ENCODE results near the gene TRAPPC1. TPM values are rescaled to one million over a fixed set of nuclear protein-coding genes. Genes with fewer than 3 reads are reported as not detected.

TRAPPC1 gene
- polyA plus RNA-seq, 10 donors, result 71.2 to 102 (median 82.0) TPM

DNA sequence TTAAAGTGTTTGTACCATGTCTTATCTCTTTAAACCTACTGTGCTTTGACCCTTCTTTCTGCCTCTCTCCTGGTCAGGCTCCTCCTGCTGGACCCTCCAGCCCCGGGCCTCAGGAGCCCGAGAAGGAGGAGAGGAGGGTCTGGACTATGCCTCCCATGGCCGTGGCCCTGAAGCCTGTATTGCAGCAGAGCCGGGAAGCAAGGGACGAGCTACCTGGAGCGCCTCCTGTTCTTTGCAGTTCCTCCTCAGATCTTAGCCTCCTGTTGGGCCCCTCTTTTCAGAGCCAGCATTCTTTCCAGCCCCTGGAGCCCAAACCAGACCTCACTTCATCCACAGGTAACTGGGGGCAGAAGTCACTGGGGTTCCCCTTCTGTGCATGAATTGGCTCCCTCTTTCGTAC, 13.9 kb upstream of the TRAPPC1 start:
- DNase-seq, result no peak

DNA sequence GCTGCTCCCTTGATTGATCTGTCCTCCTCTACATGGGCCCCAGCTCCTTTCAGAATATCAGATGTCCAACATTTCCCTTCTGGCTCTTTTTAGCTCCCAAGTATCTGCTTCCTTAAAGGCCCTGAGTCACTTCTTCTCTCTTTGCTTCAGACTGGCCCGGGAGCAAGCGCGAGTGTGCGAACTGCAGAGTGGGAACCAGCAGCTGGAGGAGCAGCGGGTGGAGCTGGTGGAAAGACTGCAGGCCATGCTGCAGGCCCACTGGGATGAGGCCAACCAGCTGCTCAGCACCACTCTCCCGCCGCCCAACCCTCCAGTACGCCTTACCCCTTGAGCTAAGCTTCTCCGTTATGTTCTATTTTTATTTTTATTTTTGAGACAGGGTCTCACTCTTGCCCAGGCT, 12.6 kb upstream of the TRAPPC1 start:
- no peak for DNase-seq

DNA sequence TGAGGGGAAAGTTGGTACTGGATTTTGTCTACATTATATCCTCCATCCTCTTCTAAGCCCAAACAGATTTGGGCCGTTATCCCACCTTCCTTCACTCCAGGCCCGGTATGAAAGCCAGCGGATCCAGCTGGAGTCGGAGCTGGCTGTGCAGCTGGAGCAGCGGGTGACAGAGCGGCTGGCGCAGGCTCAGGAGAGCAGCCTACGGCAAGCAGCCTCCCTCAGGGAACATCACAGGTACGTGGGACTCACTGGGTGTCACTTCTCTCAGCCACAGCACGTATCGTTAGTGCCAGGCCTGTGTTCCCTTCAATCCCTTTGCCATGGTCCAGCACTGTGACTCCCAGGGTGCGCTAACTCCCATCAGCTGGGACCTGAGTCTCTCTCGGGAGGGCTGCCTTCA, 11.5 kb upstream of the TRAPPC1 start:
- DNase-seq, result no peak

DNA sequence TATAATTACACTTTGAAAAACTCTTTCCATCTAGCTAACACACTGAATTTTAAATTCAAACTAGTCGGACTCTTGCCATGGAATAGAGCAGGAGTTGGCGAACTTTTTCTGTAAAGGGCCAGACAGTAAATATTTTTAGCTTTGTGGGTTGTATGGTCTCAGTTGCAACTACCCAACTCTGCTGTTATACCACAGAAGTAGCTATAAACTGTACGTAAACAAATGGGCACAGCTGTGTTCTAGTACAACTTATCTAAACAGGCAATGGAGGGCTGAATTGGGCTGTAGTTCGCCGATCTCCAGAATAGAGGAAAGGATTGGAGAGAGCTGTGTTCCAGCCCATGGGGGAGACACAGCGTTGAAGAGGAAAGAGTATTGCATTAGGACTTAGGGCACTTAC, 9.0 kb upstream of the TRAPPC1 start:
- DNase-seq, result no peak

DNA sequence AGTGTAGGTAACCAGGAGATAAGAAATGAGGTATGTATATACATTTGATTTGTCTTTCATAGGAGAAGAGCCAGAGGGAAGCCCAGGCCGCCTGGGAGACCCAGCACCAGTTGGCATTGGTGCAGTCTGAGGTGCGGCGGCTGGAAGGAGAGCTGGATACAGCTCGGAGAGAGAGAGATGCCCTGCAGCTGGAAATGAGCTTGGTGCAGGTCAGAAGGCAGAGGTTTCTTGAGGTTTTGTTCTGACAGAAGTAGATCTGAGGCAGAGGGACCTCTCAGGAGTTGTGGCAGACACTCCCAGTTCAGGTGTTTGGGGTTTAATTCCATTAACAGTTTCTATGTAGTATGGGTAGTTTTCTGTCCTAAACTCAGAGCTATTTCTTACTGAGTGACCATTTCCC, 8.3 kb upstream of the TRAPPC1 start:
- no peak for DNase-seq

DNA sequence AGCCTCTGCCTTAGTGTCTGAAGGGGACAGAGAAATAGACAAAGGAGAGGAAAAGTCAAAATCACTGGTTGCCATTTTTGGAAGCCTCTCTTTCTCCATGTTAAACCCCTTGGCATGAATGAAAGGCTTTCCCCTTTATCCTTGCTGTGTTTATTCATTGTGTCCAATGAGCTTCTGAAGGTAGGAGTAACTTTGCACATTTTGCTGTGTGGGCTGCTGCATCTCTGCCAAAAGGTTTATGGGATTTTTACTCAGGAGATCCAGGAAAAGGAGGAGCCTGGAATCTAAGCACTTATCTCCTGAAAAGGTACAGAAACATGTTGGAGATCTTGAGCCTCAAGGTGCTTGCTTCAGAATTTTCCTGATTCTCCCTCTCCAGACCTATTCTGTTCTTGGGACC, 4.1 kb upstream of the TRAPPC1 start:
- DNase-seq, result no peak

DNA sequence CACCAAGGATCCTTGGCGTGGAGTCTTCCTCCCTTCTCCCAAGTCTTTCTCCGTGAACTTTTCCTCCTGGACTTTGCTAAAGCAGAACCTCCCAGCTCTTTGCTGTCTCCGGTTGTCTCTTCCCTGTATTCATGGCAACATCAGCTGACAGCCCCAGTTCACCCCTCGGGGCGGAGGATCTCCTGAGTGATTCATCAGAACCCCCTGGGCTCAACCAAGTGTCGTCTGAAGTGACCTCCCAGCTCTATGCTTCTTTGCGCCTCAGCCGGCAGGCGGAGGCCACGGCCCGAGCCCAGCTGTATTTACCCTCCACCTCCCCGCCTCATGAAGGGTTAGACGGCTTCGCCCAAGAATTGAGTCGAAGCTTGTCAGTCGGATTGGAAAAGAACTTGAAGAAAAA, 1.2 kb upstream of the TRAPPC1 start:
- peak in 1 of 3 donors; percentile 18 for DNase-seq

DNA sequence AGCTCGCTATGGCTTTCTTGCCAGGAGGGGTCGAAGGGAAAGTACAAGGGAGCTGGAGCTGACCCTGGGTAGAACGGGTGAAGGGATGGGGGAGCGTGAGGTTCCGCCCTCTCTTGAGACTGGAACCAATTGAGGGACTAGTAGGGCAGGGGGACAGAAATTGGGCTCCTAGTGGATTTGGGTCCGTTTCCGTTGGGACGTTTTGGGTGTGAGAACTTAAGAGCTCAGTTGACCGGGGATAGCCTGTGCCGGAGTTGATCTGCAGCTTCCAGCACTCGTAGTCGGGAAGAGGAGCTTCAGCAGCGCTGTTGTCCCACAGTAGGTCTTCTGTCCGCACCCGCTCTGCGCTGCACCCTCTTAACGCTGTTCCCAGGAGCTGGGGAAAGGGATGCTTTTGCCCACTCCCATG, 741 bp upstream of the TRAPPC1 start:
- peak in 1 of 3 donors; percentile 56 for DNase-seq

DNA sequence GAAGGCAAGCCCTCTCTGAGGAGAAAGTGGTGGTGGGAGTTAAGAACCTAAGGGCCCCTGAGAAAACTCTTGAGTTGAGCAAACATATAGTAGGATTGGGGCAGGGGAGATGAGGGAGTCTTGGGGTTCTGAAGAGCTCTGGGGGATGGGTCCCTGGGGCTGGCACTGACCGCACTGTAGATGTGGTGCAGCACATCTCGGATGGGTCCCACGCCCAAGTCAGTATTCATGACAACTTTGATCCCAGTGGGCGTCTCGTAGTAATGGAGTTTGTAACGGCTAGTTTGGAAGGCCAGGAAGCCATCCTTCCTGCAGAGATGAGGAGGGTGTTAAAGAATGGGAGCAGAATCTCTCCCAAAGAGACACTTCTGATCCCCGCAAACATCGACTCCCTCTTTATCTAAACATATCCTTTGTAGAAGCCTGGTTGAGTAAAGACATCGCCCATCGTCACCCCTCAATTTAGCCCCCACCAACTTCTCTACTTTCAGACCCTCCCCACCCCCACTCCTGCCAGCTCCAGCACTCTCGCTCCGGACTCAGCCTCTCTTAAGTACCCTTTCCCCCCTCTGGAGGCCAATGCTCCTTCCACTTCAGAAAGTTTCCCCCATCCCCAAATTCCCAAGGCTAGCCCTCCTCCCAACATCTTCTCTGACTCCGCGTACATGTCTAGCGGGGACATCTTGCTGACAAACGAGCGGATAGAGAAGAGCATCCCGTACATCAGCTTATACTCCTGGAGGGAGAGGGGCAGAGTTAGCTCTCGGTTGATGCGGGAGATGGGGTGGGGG, 710 bp downstream of the TRAPPC1 start:
- DNase-seq, result no peak

DNA sequence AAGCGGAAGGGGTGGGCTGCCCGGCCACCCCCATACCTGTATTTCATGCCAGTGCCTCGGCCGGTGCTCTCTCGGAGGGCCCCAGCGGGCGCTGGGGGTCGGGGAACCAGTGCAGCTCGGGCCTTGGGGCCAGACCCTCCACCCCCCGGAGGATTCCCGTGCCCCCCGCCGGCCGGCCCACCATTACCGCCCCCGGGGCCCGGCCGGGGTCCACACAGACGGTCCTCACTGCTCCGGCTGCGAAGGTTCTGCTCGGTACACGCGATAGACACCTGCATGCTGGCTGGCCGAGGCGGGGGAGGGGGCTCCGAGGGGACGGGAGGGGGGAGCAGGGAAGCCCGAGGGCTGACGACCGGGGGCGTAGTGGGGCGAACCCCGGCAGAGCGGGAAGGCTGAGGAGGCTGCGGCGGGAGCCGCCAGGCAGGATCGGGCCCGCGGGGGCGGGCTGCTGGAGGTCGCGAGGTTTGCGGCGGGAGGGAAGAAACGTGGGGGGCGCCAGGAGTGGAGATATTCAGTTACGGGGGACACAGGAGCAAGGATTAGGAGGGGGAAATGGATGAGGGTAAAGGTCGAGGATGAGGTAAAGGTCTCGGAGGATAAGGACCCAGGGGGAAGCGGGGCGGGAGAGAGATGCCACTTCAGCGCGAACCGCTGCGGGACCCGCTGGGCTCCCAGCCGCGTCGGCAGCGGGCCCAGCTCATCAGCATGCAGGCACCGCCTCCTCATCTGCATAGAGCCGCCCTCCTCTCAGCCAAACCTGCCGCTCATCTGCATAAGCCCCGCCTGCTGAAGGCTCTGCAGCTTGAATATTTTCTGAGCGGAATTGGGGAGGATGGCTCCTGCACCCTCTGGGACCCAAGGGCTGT, 2.4 kb downstream of the TRAPPC1 start, which contains the start of gene KCNAB3:
TSS of gene KCNAB3 (minus strand) at position 699 of the 866 bp plus-strand sequence. CDS start at position 278, 421 bp downstream.
- peak in 2 of 3 donors; percentile 82 to 92 for DNase-seq

DNA sequence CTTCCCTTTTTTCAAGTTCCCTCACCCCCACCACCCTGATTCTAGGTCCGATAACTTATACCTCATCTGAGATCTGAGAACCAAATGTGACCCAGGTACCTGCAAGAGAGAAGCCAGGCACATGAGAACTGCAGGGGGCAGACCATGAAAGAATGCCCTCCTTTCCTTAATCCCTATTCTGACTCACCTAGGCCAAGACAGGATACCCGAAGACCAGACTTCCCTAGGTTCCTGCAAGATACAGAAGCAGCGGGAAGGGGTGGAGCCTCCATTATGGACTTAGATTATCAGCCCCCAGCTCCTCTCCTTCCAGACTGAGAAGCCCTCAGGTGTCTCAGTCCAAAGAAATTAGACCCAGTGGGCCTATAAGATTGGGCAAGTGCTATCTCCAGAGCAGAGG, 4.2 kb downstream of the TRAPPC1 start:
- DNase-seq, result no peak

DNA sequence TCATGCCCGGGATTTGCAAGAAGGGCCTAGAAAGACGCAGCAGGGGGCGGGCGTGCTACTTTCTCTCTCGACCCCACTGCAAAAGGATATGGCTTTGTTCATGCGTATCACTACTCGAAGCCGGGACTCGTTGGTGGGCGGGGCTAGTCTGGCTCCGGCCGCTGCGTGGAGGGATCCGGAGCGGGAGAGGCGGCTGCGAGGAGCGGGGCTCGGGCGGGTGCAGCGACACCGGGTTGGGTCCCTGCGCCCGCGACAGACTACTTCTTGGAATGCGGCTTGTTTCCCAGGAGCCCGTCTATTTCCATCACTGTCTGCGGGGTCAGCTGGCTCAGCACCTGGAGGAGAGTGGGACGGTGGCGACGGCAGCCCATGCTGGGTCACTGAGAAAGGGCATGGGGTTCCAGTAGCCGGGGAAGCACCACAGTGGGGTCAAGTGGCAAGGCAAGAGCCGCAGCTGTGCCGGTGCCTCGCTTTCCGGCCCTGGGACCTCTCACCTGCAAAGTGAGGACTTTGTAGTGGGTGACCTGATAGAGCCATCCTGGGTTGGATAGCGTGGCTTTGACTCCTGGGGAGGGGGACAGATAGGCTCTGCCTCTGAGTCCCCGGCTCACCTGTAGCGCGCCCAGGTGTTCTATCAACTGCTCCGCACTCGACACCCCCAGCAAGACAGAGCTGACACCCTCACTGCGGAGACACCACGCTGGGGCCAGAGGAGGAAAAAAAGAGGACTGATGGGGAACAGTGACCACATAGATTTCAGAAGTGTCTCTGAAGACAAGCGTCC, 8.7 kb downstream of the TRAPPC1 start:
- DNase-seq, result peak; percentile 84 to 96 (median 89)

DNA sequence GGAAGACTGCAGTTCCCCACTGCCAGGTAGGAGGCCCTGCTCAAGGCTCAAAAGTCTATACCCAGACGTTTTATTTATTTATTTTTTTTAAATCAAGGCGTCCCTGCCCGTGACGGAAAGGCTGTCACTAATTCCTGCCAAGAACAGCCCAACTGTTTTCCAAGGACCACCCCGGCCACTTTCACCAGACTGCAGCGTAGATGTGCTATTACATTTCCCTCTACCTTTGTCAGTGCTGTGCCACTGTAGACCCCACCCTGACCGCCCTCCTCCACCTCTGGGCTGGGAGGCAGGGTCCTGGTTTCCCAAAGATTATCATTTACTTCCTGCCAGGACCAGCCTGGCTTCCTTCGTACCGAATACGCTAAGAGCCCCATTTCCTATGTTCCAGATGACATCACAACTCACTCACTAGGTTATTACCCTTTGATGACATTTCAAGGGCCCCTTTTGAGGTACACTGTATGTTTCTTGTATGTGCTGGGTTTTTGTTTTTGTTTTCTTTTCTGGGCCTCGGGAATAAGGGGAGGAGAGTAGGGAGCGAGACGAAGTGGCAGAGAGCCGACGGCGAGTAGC, 9.4 kb downstream of the TRAPPC1 start:
- DNase-seq, result no peak

DNA sequence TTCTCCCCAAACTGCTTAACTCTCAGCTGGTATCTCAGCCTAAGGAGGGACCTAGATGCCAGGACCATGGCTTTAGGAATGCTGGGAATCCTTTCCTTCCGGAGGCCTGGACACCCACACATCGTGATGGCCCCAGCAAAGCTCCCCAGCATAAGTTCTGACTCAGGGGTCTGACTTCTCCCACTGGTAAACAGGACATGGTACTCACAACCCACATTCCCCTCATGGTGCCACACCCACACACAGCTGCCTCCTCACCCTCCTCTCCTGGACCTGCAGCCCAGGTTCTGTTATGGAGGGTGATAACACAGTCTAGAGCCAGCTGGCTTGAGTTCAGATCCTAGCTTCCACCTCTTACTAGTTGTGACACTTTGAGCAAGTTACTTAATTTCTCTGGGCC, 14.9 kb downstream of the TRAPPC1 start:
- DNase-seq, result peak in 1 of 3 donors; percentile 42

DNA sequence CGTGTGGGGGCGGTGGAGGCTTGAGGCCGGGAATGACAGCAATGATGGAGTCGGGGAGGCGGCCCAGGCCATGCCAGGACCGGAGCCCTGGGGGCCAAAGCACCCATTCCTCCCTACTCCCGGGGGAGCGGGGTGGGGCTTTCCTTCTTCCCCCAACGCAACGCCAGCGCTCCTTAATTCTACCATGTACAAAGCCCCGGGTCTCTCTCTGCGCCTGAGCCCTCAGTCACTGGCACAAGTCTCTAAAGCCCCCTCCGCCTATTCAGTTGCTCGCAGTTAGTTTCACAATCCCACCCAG, 15.4 kb downstream of the TRAPPC1 start:
- DNase-seq, result no peak

DNA sequence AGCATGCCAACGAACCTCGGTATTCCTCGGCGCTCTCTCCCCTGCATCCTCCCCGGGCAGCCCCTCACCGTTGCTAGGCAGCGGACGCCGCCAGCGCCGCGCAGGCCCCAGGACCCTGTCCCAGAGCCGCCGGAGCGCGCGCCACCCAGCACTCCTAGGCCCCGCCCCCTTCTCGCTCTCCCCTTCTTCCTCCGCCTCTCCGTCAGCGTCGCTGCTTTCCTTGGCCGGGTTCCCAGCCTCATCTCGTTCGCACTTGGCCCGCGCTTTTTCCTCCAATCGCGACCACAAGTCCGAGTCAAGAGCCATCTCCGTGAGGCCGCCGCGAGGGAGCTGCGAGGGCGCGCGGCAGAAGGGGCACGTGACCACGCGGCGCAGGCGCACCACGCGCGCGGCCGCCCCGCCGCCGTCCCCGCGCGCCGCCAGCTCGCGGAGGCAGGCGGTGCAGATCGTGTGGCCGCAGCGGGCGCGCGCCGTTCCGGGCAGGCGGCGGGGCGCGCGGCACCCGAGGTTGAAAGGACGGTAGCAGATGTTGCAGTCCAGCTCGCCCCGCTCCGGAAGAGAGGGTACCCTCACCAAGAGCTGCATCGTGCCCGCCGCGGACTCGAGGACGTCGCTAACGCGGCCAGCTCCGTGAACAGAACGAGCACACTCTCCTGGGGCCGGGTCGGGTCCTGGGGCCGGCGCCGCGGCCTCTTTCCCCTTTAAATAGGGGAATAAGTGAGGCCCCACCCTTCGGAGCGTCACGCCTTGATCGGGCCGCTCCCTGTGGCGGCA, 15.9 kb downstream of the TRAPPC1 start, which contains the start of gene RNF227:
TSS of gene RNF227 (minus strand) at position 679 of the 774 bp plus-strand sequence. CDS start at position 585, 94 bp downstream.
- DNase-seq, result peak; percentile 97 to 99 (median 97)

DNA sequence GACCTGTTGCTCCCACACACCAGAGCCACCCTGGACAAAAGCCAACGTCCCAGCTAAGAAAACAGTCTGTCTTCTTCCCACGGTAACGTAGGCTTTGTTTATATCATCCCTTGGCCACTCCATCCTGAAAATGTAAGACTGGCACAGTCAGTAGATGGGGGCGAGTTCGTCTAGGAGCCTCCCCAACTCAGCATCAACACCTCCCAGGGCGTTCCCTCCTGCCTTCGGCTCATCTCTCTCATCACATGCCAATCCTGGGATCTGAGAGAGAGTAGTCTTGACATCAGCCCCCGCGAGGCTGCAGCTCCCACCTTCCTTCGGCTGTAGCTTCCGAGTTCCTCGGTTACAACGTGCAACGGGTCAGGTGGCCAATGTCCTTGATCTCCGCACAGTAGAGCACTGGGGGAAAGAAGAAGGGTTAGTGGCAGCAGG, 16.6 kb downstream of the TRAPPC1 start:
- peak in 1 of 3 donors; percentile 46 for DNase-seq

DNA sequence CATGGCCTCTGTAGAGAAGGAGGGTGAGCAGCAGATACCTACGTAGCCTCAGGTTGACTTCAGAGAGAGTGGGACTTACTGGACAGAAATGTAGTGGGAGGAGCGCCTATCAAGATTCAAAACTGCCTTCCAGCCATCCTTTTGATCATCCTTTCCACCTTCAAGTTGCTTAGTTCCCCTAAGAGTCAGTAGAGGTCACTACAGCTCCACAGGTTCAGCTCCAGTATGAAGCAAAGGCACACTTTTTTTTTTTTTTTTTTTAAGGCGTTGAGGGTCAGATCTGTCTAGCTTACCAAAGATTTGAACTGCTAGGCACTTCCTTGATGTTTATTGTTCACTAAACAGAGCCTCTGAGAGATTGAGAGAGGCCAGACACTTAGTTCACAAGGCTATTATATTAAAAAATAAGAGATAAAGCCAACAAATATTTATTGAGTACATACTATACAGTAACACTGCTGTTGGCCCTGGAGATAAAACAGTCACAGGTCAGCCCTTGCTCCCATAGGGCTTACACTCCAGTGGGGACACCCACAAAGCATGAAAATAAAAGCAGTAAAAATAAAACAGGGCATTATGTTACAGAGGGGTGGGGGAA, 18.7 kb downstream of the TRAPPC1 start:
- peak; percentile 65 to 80 (median 68) for DNase-seq

DNA sequence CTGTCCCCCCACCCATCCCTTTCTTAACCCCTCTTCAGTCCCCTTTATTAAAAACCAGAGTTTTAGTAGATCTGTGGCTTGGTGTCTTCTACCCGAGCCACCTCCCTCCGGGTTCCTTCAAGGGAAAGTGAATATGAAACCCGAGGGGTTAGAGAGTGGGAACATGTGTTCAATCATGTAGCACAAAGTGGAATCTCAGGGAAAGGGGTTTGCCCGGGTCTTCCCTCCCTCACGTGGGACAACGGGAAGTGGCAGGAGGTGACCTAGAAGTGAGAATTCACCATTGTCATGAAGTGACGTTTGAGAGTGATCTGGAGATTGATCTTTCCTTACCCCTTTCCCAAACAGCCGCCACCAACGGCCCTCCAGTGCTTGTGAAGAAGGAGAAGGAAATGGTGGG, 20.6 kb downstream of the TRAPPC1 start:
- DNase-seq, result no peak

DNA sequence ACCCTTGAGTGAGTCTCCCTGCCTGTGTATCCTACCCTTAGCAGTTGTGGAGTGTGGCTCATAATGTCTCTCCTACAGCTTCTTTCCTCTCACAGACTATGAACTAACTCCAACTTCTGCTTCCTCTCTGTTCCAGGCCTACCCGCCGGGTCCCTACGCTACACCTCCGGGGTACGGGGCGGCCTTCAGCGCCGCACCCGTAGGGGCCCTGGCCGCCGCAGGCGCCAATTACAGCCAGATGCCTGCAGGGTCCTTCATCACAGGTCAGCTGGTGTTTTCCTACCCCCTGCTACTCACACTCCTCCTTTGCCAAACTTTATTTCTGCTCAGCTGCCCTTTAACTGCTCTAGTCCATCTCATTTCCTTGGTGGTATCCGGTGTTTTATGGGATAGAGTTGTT, 21.0 kb downstream of the TRAPPC1 start:
- DNase-seq, result no peak
